GM12878 (cell line): ENCODE measurements around the gene PRKG1. TPM values are rescaled to one million over a fixed set of nuclear protein-coding genes. Genes with fewer than 3 reads are reported as not detected.

Source experiments
- ATAC-seq: fragments of 200-7000 bp; cut with Tn5 transposase; 3 replicates; pipeline ENCODE4 v1.9.1; 2020; ENCODE audit warnings: mild to moderate bottlenecking, moderate library complexity
- BruUV-seq: library from RNA; stranded (reverse); fragments of 400-500 nt; replicated peaks from 2 replicates; lab custom pipeline; 2021; lab: Mats Ljungman, UMichigan
- CTCF ChIA-PET: fragments of 300-600 bp; sonication (Branson Sonifier 250); formaldehyde crosslinking; extraction: SDS; loops from one replicate; lab custom pipeline; 2021; ENCODE audit warnings: inconsistent platforms; lab: Yijun Ruan, JAX
- POLR2A ChIA-PET: fragments of 350-600 bp; formaldehyde crosslinking; extraction: SDS; loops from one replicate; lab custom pipeline; 2021; ENCODE audit warnings: inconsistent platforms; lab: Charles Lee
- RAD21 ChIA-PET: fragments of 300-600 bp; sonication (Branson Sonifier 250); formaldehyde crosslinking; loops from one replicate; lab custom pipeline; 2023; ENCODE audit warnings: antibody characterized with exemption; ENCODE audit not compliant: unreplicated experiment; lab: Charles Lee
- SMC1A ChIA-PET: fragments of 300-600 bp; sonication (Branson Sonifier 250); formaldehyde crosslinking; loops from one replicate; lab custom pipeline; 2023; ENCODE audit not compliant: unreplicated experiment, uncharacterized antibody; lab: Charles Lee
- DNase-seq: peaks from one replicate; pipeline ENCODE4 v3.0.0-alpha.2; 2011; ENCODE audit warnings: low read depth, low spot score
- FAIRE-seq: peaks from 3 replicates; lab custom pipeline; 2011; peaks lifted over from hg19 to GRCh38; lab: Jason Lieb, UNC
- H2AFZ ChIP-seq: 2 replicates; pipeline ENCODE4 v1.6.0; 2011; ENCODE audit warnings: low read depth, low read length, control low read depth; ENCODE audit not compliant: control insufficient read depth
- H3K27ac ChIP-seq: 2 replicates; pipeline ENCODE4 v1.5.1; 2011; ENCODE audit warnings: control low read depth; ENCODE audit not compliant: control insufficient read depth, insufficient read depth
- H3K27me3 ChIP-seq, 2 experiments: replicated peaks in 1 of 2; 2 replicates each; pipeline versions ENCODE4 v1.6.0 to v1.6.1; 2011; ENCODE audit warnings: low read length in 1 of 2; ENCODE audit not compliant: control insufficient read depth in 2 of 2, insufficient read depth in 2 of 2
- H3K36me3 ChIP-seq, 2 experiments: 2 replicates each; pipeline ENCODE4 v1.5.1; 2011; ENCODE audit warnings: low read length in 1 of 2; ENCODE audit not compliant: control insufficient read depth in 2 of 2, insufficient read depth in 2 of 2
- H3K4me1 ChIP-seq: 2 replicates; pipeline ENCODE4 v1.6.1; 2011; ENCODE audit warnings: mild to moderate bottlenecking, low read length, moderate library complexity, mixed read lengths; ENCODE audit not compliant: control insufficient read depth, insufficient read depth
- H3K4me2 ChIP-seq: 2 replicates; pipeline ENCODE4 v1.6.0; 2011; ENCODE audit warnings: control low read depth; ENCODE audit not compliant: control insufficient read depth, insufficient read depth
- H3K4me3 ChIP-seq: fragments of 200-600 bp; sonication (generic); 2 replicates; pipeline ENCODE4 v1.5.1; 2016
- H3K79me2 ChIP-seq: 2 replicates; pipeline ENCODE4 v1.6.0; 2011; ENCODE audit warnings: low read length; ENCODE audit not compliant: control insufficient read depth, insufficient read depth
- H3K9ac ChIP-seq: 2 replicates; pipeline ENCODE4 v1.8.0; 2011; ENCODE audit warnings: low read length, control low read depth, mixed read lengths; ENCODE audit not compliant: control insufficient read depth, insufficient read depth
- H3K9me3 ChIP-seq: replicated peaks from 3 replicates; pipeline ENCODE4 v1.5.1; 2011; ENCODE audit warnings: mild to moderate bottlenecking, low read length; ENCODE audit not compliant: control insufficient read depth, insufficient read depth
- H4K20me1 ChIP-seq: 2 replicates; pipeline ENCODE4 v1.6.0; 2011; ENCODE audit not compliant: control insufficient read depth, insufficient read depth
- ATF2 ChIP-seq: IDR thresholded peaks from 2 replicates; pipeline ENCODE4 v1.6.1; 2012; ENCODE audit warnings: low read length, inconsistent platforms
- BCL11A ChIP-seq: IDR thresholded peaks from 2 replicates; pipeline ENCODE4 v1.6.1; 2011; ENCODE audit warnings: low read depth, low read length
- CHD4 ChIP-seq: fragments of 200-600 bp; sonication (generic); IDR thresholded peaks from 2 replicates; pipeline ENCODE4 v1.6.1; 2016; ENCODE audit warnings: mild to moderate bottlenecking
- HDAC6 ChIP-seq: fragments of 200-600 bp; sonication (generic); IDR thresholded peaks from one replicate; pipeline ENCODE4 v1.8.0; 2017; ENCODE audit warnings: antibody characterized with exemption; ENCODE audit not compliant: unreplicated experiment
- MEF2B ChIP-seq: fragments of 450-650 bp; IDR thresholded peaks from 2 replicates; pipeline ENCODE4 v1.6.1; 2018; ENCODE audit warnings: mild to moderate bottlenecking, moderate library complexity; ENCODE audit not compliant: partially characterized antibody, poor library complexity, severe bottlenecking
- NR2C2 ChIP-seq: IDR thresholded peaks from 2 replicates; pipeline ENCODE4 v1.6.1; 2011; ENCODE audit warnings: borderline replicate concordance, low read depth; ENCODE audit not compliant: control insufficient read depth, insufficient read length
- NRF1 ChIP-seq: conservative IDR thresholded peaks from 2 replicates; pipeline ENCODE4 v1.6.1; 2011; ENCODE audit warnings: mild to moderate bottlenecking, low read depth, low read length, improper control_type of control experiment
- SMC3 ChIP-seq: IDR thresholded peaks from 2 replicates; pipeline ENCODE4 v1.6.1; 2011; ENCODE audit warnings: low read length, improper control_type of control experiment, borderline replicate concordance
- SREBF1 ChIP-seq: IDR thresholded peaks from 2 replicates; pipeline ENCODE4 v1.6.1; 2012; ENCODE audit warnings: mild to moderate bottlenecking, low read length
- TAF1 ChIP-seq: IDR thresholded peaks from 2 replicates; pipeline ENCODE4 v1.6.1; 2011; ENCODE audit warnings: mild to moderate bottlenecking, low read depth, low read length, borderline replicate concordance
- TCF7 ChIP-seq: IDR thresholded peaks from 2 replicates; pipeline ENCODE4 v1.6.1; 2014; ENCODE audit warnings: antibody characterized with exemption, borderline replicate concordance
- YBX1 ChIP-seq: fragments of 450-650 bp; IDR thresholded peaks from 2 replicates; pipeline ENCODE4 v1.6.1; 2016; ENCODE audit warnings: antibody characterized with exemption
- ZBED1 ChIP-seq: IDR thresholded peaks from 2 replicates; pipeline ENCODE4 v1.6.1; 2016; ENCODE audit warnings: borderline replicate concordance
- ZNF274 ChIP-seq: IDR thresholded peaks from one replicate; pipeline ENCODE4 v1.8.0; 2011; ENCODE audit not compliant: insufficient read length, insufficient read depth
- ZNF622 ChIP-seq: fragments of 450-650 bp; IDR thresholded peaks from 2 replicates; pipeline ENCODE4 v1.6.1; 2017; ENCODE audit warnings: mild to moderate bottlenecking, inconsistent platforms
- WGBS: methylation state at CpG from one replicate; pipeline ENCODE4 v1.1.6; 2016; ENCODE audit warnings: low lambda C conversion rate; ENCODE audit not compliant: insufficient replicate concordance, insufficient coverage; ENCODE audit errors: missing lambda C conversion rate; 5-methylcytosine and 5-hydroxymethylcytosine counted together
- in situ Hi-C: fragments of 300-500 bp; cut with MboI; formaldehyde crosslinking; loops from 9 replicates; pipeline ENCODE4 v1.14.3; 2018; ENCODE audit warnings: mixed read lengths
- intact Hi-C: fragments of 100-400 bp; cut with micrococcal nuclease; formaldehyde crosslinking; loops from one replicate; pipeline ENCODE4 v1.14.2; 2022; ENCODE audit not compliant: unreplicated experiment
- polyA plus RNA-seq, 11 experiments: library from polyadenylated mRNA; depleted of rRNA in 4 of 11; unstranded in 6 of 11; stranded (reverse) in 5 of 11; fragments of >200 nt; fragmentation: Nextera tagmentation in 4 of 11; fragmentation: Illumina TruSeq in 1 of 11; extraction: Ambion mirVana in 4 of 11; extraction: Trizol in 1 of 11; gene quantifications; 1 replicate in 1 of 11; 2 replicates in 10 of 11; pipeline versions ENCODE4 v1.2.1 to v1.2.3, GENCODE V29; 2011 to 2016; ENCODE audit warnings: inconsistent platforms in 2 of 11, missing spikeins in 2 of 11, low read depth in 1 of 11
- total RNA-seq, 4 experiments: library from RNA; depleted of rRNA in 3 of 4; stranded (reverse); fragments of >200 nt in 3 of 4; fragmentation: Illumina TruSeq in 1 of 4; extraction: Trizol in 1 of 4; gene quantifications; 2 replicates each; pipeline versions ENCODE4 v1.2.1 to v1.2.3, GENCODE V29; 2013 to 2021

PRKG1 gene
- total and polyA plus RNA-seq, 10 of the 15 experiments (the other 5 are each of a cell fraction or from before 2014, with no cell fraction given): 0.04 to 0.05 TPM; not detected in 8

GRCh38 chr10:52077814-52078213 lies 1003.5 kb downstream of the PRKG1 start:
- no peaks in the 10 kb centered on the region for H3K36me3 ChIP-seq
- BruUV-seq: no TSS peak
- H3K9ac ChIP-seq: no peak overlapping the region
- H2AFZ ChIP-seq: no peak overlapping the region
- 46% methylated on average over 7 of the region's 7 CpGs for WGBS
- H3K4me2 ChIP-seq: no peak overlapping the region
- no peaks in the 10 kb centered on the region for H4K20me1 ChIP-seq
- intact Hi-C loops (no loop called here), in situ Hi-C loops (no loop called here)
- POLR2A ChIA-PET: no interaction called here
- no peaks in the 10 kb centered on the region for H3K9me3 ChIP-seq
- RAD21 ChIA-PET: no interaction called here
- H3K79me2 ChIP-seq: no peaks in the 10 kb centered on the region
- no peak for FAIRE-seq
- no peaks in the 10 kb centered on the region for H3K27me3 ChIP-seq
- no peaks in the 10 kb centered on the region for H3K4me1 ChIP-seq
- TF ChIP-seq ZNF274 (no peak), ZBED1 (no peak), SREBF1 (no peak), MEF2B (no peak), BCL11A (no peak), HDAC6 (no peak), NR2C2 (no peak), ATF2 (no peak), TCF7 (no peak), SMC3 (no peak), NRF1 (no peak), CHD4 (no peak), YBX1 (no peak), TAF1 (no peak), ZNF622 (no peak)
- CTCF ChIA-PET: interaction anchor here (0.6 kb wide), 1 partner anchor 655 kb away, joined by 3 read pairs; no protein-coding TSS in a partner anchor
- SMC1A ChIA-PET: no interaction called here
- ATAC-seq: no peak
- no peak for DNase-seq
- H3K27ac ChIP-seq: no peak overlapping the region
- H3K4me3 ChIP-seq: no peak overlapping the region
